NCI-H2196 treated with DMSO at 0.1 percent for 48 hours (cell line): Measurements from ENCODE around the gene NFIC.
"Not testable (repeated sequence)": the region's sequence is repeated elsewhere in the genome, so short reads cannot be mapped to it uniquely, and the experiment has no call there.

Experiments
- DNase-seq: peaks from one replicate; lab custom pipeline; 2025; ENCODE audit not compliant: unreplicated experiment; lab: John Stamatoyannopoulos, UW

NFIC gene

GRCh38 chr19:3365836-3366752, at the start of gene NFIC:
Gene NFIC (plus strand): TSS chr19:3366583. CDS start chr19:3366637, 54 bp downstream.
- peak; percentile 60 for DNase-seq

DNA sequence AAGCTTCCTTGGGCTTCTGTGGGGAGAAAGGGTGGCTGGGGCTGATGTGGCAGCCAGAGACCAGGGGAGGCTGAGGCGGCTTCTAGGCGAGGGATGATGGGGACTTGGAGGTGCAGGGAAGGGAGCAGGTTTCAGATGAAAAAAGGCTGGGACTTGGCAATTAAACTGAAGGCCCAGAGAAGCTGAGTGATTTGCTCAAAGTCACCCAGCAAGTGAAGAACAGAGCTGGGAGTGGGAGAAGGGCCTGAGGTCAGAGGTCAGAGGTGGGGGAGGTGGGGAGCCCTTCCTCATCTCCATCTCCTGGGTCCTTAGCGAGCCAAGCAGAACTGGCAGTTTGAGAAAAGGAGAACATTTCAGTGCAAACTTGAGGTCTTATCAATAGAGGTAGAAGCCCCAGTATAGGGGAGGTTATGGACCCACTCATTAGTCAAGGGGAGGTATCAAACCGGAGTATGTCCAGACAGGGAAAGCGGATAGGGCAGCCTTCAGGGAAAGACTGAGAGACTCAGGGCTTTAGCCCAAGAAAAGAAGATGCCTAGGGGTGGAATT, 49.6 kb upstream of the NFIC start:
- DNase-seq = no peak

GRCh38 chr19:3319643-3320353, 46.6 kb upstream of the NFIC start:
- DNase-seq = no peak

- no peak for DNase-seq
These were observed 46.1 kb upstream of the NFIC start for GRCh38 chr19:3320354-3320670.

DNA sequence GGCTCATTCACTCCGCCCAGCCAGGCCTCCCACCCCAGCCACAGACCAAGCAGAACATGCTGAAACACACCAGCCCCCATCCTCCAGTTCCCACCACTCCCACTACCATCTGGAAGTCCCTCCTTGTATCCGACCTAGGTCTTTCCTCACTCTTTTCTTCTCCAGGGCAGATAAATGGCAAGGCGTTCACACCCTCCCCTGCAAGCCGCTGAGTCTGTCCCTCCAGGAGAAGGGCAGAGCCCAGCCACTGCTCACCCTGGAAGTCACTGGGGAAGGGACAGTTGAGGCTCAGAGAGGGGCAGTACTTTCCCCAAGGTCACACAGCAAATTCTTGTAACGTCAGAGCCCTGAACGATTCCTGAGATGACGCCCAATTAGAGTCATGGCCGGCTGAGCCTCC, 45.5 kb upstream of the NFIC start:
- DNase-seq = no peak

DNA sequence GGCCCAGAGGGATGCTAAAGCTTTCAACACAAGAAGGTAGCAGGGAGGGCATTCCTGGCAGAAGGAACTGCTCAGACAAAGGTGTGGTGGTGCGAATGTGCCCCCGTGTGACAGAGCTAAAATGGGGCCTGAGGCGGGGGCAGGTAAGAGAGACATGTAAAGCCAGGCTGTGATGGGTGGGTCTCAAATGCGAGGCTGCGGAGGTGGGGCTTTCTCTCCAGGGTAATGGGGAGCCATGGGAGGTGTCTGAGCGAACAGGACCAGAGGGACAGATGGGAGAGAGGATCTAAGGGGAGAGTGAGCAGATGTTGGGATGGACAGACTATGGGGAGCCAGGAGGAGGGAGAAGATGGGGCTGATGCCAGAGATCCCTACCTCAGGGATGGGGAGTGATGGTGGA, 44.7 kb upstream of the NFIC start:
- no peak for DNase-seq

DNA sequence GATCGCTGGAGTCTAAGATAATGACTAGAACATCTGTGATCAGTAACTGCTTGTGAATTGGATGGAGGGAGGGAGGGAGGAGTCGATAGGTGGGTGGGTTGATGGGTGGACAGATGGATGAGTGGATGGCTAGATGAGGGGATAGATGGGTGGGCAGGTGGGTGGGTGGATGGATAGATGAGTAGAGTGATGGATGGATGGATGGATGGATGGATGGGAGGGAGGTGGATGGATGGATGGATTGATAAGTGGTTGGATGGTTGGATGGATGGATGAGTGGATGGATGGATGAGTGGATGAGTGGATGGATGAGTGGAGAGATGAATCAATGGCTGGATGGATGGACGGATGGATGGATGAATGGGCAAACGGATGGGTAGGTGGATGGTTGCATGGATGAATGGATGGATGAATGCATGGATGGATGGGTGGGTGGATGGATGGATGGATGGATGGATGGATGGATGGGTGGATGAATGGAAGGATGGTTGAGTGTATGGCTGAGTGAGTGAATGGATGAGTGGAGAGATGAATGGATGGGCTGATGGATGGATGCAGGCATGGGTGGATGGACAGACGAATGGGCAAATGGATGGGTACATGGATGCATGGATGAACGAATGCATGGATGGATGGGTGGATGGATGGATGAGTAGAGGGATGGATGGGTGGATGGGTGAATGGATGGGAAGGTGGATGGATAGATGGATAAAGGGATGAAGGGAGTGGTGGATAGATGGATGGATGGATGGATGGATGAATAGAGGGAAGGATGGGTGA, 44.0 kb upstream of the NFIC start:
- no peak for DNase-seq

GRCh38 chr19:3323026-3323425, 43.4 kb upstream of the NFIC start:
- DNase-seq = no peak

- DNase-seq = no peak
These were observed 42.7 kb upstream of the NFIC start for GRCh38 chr19:3323658-3324057.

DNA sequence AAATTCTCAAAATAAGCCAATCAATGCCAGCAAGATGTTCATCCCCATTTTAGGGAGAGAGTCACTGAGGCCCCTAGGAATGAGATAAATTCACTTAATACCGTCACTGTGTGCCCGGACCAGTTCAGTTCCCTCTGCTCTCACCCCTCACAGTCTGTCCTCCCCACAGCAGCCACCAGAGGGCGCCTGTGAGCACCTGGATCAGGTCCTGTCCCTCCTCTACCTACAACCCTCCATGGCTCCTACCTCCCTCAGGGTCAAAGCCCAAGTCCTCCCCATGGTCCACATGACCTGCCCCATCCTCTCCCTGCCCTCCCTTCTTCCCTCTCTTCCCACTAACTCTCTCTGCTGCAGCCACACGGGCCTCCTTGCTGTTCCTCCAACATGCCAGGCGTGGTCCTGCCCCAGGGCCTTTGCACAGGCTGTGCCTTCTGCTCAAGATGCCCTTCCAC, 42.0 kb upstream of the NFIC start:
- no peak for DNase-seq

DNA sequence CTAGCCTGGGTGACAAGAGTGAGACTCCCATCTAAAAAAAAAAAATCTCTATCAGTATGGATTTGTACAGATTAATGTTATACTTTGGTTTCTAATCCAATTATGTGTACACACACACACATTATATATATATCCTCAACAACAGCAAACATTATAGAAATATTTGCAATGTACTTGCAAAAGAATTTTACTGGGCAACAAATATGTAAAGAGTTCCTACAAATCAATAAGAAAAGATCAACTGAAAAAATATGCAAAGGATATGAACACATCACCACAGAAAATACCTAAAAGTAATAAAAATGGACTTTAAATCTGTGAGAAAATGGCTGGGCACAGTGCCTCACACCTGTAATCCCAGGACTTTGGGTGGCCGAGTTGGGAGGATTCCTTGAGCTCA, 40.9 kb upstream of the NFIC start:
- no peak for DNase-seq

GRCh38 chr19:3328743-3329142, 37.6 kb upstream of the NFIC start:
- DNase-seq = no peak

DNA sequence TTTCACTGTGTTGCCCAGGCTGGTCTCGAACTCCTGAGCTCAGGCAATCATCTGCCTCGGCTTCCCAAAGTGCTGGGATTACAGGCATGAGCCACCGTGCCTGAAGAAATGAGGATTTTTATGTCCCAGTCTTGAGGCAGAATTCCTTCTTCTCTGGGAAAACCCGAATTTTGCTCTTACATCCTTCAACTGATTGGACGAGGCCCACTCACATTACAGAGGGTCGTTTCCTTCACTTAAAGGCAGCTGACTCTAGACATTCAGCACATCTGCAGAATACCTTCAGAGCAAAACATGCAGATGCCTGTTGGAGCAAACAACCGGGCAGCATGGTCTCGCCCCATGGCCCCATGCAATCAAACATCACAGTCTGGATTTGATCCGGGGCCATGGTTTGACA, 36.3 kb upstream of the NFIC start:
- DNase-seq = no peak

DNA sequence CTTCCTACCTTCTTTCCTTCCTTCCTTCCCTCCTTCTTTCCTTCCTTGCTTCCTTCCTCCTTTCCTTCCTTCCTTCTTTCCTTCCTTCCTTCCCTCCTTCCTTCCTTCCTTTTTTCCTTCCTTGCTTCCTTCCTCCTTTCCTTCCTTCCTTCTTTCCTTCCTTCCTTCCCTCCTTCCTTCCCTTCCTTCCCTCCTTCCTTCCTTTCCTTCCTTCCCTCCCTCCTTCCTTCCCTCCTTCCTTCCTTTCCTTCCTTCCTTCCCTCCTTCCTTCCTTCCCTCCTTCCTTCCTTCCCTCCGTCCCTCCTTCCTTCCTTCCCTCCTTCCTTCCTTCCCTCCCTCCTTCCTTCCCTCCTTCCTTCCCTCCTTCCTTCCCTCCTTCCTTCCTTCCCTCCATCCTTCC, 34.2 kb upstream of the NFIC start:
- not testable (repeated sequence) for DNase-seq

DNA sequence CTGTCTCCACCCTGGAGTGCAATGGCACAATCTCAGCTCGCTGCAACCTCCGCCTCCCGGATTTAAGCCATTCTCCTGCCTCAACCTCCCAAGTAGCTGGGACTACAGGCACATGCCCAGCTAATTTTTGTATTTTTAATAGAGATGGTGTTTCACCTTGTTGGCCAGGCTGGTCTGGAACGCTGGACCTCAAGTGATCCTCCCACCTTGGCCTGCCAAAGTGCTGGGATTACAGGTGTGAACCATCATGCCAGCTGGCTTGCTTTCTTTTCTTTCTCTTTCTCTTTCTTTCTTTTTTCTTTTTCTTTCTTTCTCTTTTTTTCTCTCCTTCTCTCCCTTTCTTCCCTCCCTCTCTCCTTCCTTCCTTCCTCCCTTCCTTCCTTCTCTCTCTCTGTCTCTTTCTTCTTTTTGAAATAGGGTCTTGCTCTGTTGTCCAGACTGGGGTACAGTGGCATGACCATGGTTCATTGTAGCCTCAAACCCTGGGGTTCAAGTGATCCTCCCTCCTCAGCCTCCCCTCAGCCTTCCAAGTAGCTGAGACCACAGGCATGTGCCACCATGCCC, 33.3 kb upstream of the NFIC start:
- DNase-seq = no peak

GRCh38 chr19:3333662-3334061, 32.7 kb upstream of the NFIC start:
- no peak for DNase-seq

DNA sequence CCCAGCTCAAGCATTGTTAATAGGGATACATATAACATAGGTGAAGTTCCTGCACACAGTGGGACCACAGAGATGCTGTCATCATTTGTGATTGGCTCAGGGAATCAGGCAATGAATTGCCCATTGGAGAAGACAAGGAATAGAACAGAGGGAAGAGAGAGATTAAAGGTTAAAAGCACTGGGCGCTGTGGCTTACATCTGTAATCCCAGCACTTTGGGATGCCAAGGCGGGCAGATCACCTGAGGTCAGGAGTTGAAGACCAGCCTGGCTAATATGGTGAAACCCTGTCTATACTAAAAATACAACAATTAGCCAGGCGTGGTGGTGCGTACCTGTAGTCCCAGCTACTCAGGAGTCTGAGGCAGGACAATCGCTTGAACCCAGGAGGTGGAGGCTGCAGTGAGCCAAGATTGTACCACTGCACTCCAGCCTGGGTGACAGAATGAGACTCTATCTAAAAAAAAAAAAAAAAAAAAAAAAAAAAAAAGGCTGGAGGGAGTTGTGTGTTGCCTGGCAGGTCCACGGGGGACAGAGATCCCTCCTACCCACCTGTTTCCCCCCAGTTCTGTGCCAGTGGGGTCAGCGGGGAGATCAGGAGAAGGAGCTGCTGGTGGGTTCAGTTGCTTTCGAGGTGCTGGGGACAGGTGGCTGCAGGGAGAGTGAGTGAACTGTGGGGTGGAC, 31.5 kb upstream of the NFIC start:
- DNase-seq = not testable (repeated sequence)

DNA sequence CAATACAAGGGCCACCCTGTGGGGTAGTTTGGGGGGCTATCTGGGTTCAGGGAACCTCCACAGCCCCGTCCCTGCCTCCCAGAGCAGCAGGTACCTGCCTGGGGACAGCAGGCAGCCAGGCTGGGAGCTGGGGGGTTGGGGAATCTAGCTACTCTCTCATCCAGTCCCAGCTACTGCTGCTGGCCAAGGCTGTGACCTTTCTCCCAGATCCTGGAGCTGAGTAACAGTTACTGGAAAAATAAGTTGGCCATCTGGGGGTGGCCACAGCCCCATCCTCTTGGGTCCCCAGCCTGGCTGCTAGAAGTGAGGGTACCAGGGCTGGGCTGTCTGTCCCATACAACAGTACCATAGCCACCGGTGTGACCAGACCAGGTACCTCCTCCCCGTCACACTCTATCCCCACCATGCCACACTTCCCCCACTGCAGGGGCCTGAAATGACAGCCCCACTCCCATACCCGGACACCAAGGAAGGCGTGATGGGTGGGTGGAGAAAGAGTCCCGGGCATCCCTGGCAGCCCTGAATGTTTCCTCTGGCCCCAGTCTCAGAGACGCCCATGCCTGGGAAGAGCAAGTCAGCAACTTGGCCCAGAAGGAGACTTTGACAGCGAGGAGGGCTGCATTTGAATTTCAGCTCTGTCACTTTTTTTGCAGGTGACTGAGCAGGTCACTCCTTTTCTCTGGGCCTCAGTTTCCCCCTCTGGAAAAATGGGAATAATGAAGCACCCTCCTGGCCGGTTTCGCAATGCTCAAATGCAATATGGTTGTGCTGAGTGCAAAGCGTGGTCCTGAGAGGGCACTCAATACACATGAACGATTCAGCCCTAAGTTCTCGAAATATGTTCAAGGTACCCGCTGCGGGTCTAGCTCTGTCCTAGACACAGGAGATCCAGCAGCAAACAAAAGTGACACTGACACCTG, 30.7 kb upstream of the NFIC start:
- DNase-seq = no peak

GRCh38 chr19:3336351-3336679, 30.1 kb upstream of the NFIC start:
- no peak for DNase-seq
